Progenitor cell of endocrine pancreas (in vitro differentiated cells): ENCODE results near the gene PRPH. TPM values are rescaled to one million over a fixed set of nuclear protein-coding genes. Genes with fewer than 3 reads are reported as not detected.
"Not testable (repeated sequence)": the region's sequence is repeated elsewhere in the genome, so short reads cannot be mapped to it uniquely, and the experiment has no call there.

Source experiments
- DNase-seq: peaks from one replicate; pipeline ENCODE4 v3.0.0; 2021; ENCODE audit warnings: low spot score; ENCODE audit not compliant: unreplicated experiment
- H3K27ac Mint-ChIP-seq: 2 replicates; pipeline ENCODE4 v1.8.0; 2021; ENCODE audit warnings: mild to moderate bottlenecking, moderate library complexity, mixed read lengths
- H3K27me3 Mint-ChIP-seq: 2 replicates; pipeline ENCODE4 v1.8.0; 2021; ENCODE audit warnings: mixed read lengths
- H3K36me3 Mint-ChIP-seq: 2 replicates; pipeline ENCODE4 v1.8.0; 2022; ENCODE audit warnings: mixed read lengths; ENCODE audit not compliant: insufficient read depth
- H3K4me1 Mint-ChIP-seq: 2 replicates; pipeline ENCODE4 v1.8.0; 2021; ENCODE audit warnings: low read depth, mixed read lengths
- H3K4me3 Mint-ChIP-seq: 2 replicates; pipeline ENCODE4 v1.8.0; 2021; ENCODE audit warnings: low read depth, mild to moderate bottlenecking, moderate library complexity, mixed read lengths
- H3K9me3 Mint-ChIP-seq: 2 replicates; pipeline ENCODE4 v1.8.0; 2021; ENCODE audit warnings: low read depth, mixed read lengths
- total RNA-seq: library from RNA; stranded (reverse); gene quantifications from 2 replicates; pipeline ENCODE4 v1.2.1, GENCODE V29; 2021
- TF ChIP-seq, protein P1 (sequence below): fragments of 200-600 bp; sonication (generic); IDR thresholded peaks from one replicate; pipeline ENCODE4 v1.5.0; 2021; ENCODE audit warnings: antibody characterized with exemption, mild to moderate bottlenecking; ENCODE audit not compliant: unreplicated experiment

PRPH gene
- total RNA-seq, 1 donor from 2014 or later: 0.62 TPM

DNA sequence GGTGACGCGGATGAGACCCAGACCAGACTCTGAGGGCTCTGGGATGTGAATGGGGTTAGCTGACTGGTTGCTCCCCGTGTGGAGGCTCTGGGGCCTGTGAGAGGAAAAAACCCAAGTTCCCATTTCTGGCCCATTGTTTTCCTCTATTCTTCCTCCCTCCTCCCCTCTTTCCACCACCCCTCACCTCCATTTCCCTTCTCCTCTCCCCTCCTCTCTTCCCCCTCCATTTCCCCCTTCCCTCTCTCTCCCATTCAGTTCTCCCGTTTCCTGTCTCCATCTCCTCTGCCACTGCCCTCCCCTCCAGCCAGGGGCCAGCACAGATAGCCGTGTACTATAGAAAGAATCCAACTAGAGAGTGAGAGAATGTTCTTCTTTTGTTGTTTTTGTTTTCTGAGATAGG is 12.6 kb upstream of the PRPH start:
- no peak for DNase-seq
- Mint-ChIP-seq H3K4me3 (peak overlapping the region; percentile 5), H3K4me1 (peaks cover 8% of the 10 kb centered on the region), H3K9me3 (no peaks in the 10 kb centered on the region), H3K36me3 (no peaks in the 10 kb centered on the region), H3K27me3 (peaks cover 10% of the 10 kb centered on the region), H3K27ac (no peak overlapping the region)
- TF ChIP-seq, protein P1, sequence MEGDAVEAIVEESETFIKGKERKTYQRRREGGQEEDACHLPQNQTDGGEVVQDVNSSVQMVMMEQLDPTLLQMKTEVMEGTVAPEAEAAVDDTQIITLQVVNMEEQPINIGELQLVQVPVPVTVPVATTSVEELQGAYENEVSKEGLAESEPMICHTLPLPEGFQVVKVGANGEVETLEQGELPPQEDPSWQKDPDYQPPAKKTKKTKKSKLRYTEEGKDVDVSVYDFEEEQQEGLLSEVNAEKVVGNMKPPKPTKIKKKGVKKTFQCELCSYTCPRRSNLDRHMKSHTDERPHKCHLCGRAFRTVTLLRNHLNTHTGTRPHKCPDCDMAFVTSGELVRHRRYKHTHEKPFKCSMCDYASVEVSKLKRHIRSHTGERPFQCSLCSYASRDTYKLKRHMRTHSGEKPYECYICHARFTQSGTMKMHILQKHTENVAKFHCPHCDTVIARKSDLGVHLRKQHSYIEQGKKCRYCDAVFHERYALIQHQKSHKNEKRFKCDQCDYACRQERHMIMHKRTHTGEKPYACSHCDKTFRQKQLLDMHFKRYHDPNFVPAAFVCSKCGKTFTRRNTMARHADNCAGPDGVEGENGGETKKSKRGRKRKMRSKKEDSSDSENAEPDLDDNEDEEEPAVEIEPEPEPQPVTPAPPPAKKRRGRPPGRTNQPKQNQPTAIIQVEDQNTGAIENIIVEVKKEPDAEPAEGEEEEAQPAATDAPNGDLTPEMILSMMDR: no peak

DNA sequence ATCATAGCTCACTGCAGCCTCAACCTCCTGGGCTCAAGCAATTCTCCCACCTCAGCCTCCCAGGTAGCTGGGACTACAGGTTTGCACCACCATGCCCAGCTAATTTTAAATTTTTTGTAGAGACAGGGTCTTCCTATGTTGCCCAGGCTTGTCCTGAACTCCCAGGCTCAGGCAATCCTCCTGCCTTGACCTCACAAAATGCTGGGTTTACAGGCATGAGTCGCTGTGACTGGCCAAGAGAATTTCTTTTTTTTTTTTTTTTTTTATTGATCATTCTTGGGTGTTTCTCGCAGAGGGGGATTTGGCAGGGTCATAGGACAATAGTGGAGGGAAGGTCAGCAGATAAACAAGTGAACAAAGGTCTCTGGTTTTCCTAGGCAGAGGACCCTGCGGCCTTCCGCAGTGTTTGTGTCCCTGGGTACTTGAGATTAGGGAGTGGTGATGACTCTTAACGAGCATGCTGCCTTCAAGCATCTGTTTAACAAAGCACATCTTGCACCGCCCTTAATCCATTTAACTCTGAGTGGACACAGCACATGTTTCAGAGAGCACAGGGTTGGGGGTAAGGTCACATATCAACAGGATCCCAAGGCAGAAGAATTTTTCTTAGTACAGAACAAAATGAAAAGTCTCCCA is 12.1 kb upstream of the PRPH start:
- not testable (repeated sequence) for DNase-seq, H3K4me1 Mint-ChIP-seq, H3K27ac Mint-ChIP-seq, H3K36me3 Mint-ChIP-seq, H3K9me3 Mint-ChIP-seq
- H3K4me3 Mint-ChIP-seq: peak overlapping the region; percentile 5
- peaks cover 16% of the 10 kb centered on the region for H3K27me3 Mint-ChIP-seq

DNA sequence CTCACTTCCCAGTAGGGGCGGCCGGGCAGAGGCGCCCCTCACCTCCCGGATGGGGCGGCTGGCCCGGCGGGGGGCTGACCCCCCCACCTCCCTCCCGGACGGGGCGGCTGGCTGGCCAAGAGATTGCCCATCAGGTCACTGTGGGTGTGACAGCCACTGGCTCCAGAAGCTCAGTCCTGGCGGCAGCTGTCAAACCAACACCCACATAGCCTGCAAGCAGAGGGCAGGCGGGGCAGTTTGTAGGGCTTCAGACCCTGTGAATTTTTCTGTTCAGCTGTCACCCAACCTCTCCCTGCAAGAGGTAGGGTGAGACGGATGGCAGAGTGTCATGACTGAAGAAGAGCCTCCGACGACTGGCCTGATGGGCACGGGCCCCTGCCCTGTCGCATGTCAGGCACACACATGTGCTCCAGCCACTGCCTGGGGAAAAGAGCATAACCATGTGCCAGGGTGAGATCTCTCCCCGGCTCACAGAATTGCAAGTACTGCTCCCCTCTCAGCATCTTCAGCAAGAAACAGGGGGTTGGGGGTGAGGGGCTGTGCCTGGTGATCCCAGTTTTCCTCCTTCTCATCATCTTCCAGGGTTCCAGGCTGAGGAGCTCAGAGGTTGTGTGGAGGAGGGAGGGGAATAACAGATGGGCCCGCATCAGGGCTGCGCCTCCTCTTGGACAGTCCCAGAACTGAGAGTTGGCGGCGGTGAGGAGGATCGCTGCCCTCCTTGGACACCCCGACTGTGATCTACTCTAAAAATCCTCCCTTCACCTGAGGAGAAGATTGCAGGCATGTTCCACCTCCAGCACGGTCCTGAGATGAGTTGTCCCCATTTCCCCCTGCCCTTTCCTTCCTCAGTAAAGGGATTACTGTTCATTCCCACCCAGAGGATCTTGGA is 11.2 kb upstream of the PRPH start:
- no peaks in the 10 kb centered on the region for H3K9me3 Mint-ChIP-seq
- TF ChIP-seq, protein P1: no peak
- no peak for DNase-seq
- H3K27me3 Mint-ChIP-seq: peaks cover 22% of the 10 kb centered on the region
- H3K4me3 Mint-ChIP-seq: no peak overlapping the region
- H3K4me1 Mint-ChIP-seq: peaks cover 8% of the 10 kb centered on the region
- H3K36me3 Mint-ChIP-seq: no peaks in the 10 kb centered on the region
- no peak overlapping the region for H3K27ac Mint-ChIP-seq

DNA sequence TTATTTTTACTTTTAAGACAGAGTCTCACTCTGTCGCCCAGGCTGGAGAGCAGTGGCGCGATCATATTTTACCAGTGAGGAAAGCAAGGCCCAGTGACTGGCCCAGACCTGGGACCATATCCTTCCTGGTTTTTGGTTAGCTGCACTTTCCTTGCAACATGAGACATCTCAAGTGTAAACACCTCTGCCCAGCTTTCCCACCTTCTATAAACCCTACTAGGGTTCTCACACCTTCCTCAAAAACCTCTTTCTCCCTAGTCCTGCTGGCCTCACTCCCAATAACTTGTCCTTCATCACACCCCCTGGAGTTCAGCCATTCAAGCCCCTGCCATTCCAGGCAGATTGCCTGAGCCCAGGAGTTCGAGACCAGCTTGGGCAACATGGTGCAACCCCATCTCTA is 10.3 kb upstream of the PRPH start:
- H3K4me1 Mint-ChIP-seq: peaks cover 8% of the 10 kb centered on the region
- no peak overlapping the region for H3K4me3 Mint-ChIP-seq
- no peak for DNase-seq
- TF ChIP-seq, protein P1: no peak
- H3K9me3 Mint-ChIP-seq: no peaks in the 10 kb centered on the region
- H3K36me3 Mint-ChIP-seq: no peaks in the 10 kb centered on the region
- peaks cover 23% of the 10 kb centered on the region for H3K27me3 Mint-ChIP-seq
- H3K27ac Mint-ChIP-seq: no peak overlapping the region

DNA sequence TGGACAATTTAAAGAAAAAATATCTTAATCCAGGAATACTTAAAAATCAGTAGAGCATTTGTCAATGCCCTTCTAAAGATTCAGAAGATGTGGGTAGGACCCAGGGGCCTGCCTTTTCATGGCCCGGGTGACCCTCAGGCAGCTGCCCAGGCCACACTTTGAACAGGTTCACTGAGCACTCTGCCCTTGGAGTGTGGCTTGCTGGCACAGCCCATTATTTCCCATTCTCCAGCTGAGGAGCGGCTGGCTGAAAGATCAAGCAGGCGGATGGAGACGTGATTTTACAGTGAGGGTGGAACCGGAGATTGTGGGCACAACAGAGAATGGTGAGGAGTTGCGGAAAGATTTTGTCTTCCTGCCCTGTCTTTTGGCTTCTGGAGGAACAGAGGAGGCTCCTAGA is 7.1 kb upstream of the PRPH start:
- Mint-ChIP-seq H3K27me3 (peaks cover 40% of the 10 kb centered on the region), H3K36me3 (no peaks in the 10 kb centered on the region), H3K4me3 (no peak overlapping the region), H3K9me3 (no peaks in the 10 kb centered on the region), H3K27ac (no peak overlapping the region), H3K4me1 (peaks cover 1% of the 10 kb centered on the region)
- TF ChIP-seq, protein P1: no peak
- no peak for DNase-seq
